H1 (cell line): ENCODE measurements around the gene ZHX3. TPM values are rescaled to one million over a fixed set of nuclear protein-coding genes. Genes with fewer than 3 reads are reported as not detected.

Source experiments
- CTCF ChIA-PET: fragments of 300-600 bp; sonication (Branson Sonifier 250); formaldehyde crosslinking; loops from one replicate; lab custom pipeline; 2021; ENCODE audit not compliant: partially characterized antibody; lab: Charles Lee
- POLR2A ChIA-PET: fragments of 300-600 bp; sonication (Branson Sonifier 250); formaldehyde crosslinking; loops from one replicate; lab custom pipeline; 2021; ENCODE audit warnings: inconsistent platforms; ENCODE audit not compliant: partially characterized antibody; lab: Charles Lee
- DNase-seq, 2 experiments: peaks; one replicate each; pipeline versions ENCODE4 v3.0.0 to v3.0.0-alpha.2; 2010 to 2022; ENCODE audit warnings: low spot score in 2 of 2, low read depth in 1 of 2, mixed read lengths in 1 of 2
- FAIRE-seq: peaks from 2 replicates; lab custom pipeline; 2011; peaks lifted over from hg19 to GRCh38; lab: Jason Lieb, UNC
- H2AFZ ChIP-seq: 2 replicates; pipeline ENCODE4 v1.8.1; 2012; ENCODE audit warnings: low read length, inconsistent platforms
- H2AK5ac ChIP-seq: 2 replicates; pipeline ENCODE4 v1.6.1; 2013; ENCODE audit warnings: low read depth, low read length
- H2BK120ac ChIP-seq: replicated peaks from 2 replicates; pipeline ENCODE3; 2013; ENCODE audit warnings: low read depth, low read length, inconsistent platforms
- H2BK12ac ChIP-seq: 2 replicates; pipeline ENCODE4 v1.6.1; 2013; ENCODE audit warnings: low read depth, low read length
- H2BK15ac ChIP-seq: 2 replicates; pipeline ENCODE4 v1.6.1; 2013; ENCODE audit warnings: low read length
- H2BK20ac ChIP-seq: 2 replicates; pipeline ENCODE4 v1.6.1; 2013; ENCODE audit warnings: low read length
- H2BK5ac ChIP-seq: 2 replicates; pipeline ENCODE4 v1.6.1; 2013; ENCODE audit warnings: low read depth, low read length
- H3K14ac ChIP-seq: 2 replicates; pipeline ENCODE4 v1.6.1; 2013; ENCODE audit warnings: inconsistent platforms; ENCODE audit not compliant: insufficient read length
- H3K18ac ChIP-seq: 2 replicates; pipeline ENCODE4 v1.6.1; 2013; ENCODE audit warnings: low read length; ENCODE audit errors: extremely low read depth
- H3K23ac ChIP-seq: 2 replicates; pipeline ENCODE4 v1.6.1; 2013; ENCODE audit warnings: inconsistent platforms; ENCODE audit not compliant: insufficient read length
- H3K23me2 ChIP-seq: 2 replicates; pipeline ENCODE4 v1.6.1; 2013; ENCODE audit warnings: low read depth, low read length
- H3K27ac ChIP-seq: 2 replicates; pipeline ENCODE4 v1.6.1; 2011; ENCODE audit warnings: low read depth, low read length, inconsistent platforms
- H3K27me3 ChIP-seq, 4 experiments: replicated peaks in 1 of 4; 1 replicate in 1 of 4; 2 replicates in 3 of 4; pipeline versions ENCODE4 v1.6.1 to v1.8.1; 2011 to 2013; ENCODE audit warnings: low read length in 3 of 4, mild to moderate bottlenecking in 3 of 4, inconsistent platforms in 2 of 4, mixed read lengths in 2 of 4, moderate library complexity in 1 of 4; ENCODE audit not compliant: control insufficient read depth in 3 of 4, insufficient read depth in 3 of 4; ENCODE audit errors: extremely low read depth in 1 of 4
- H3K36me3 ChIP-seq, 4 experiments: 2 replicates each; pipeline versions ENCODE4 v1.6.1 to v1.8.1; 2011 to 2013; ENCODE audit warnings: mild to moderate bottlenecking in 4 of 4, low read length in 3 of 4, moderate library complexity in 2 of 4, control low read depth in 1 of 4, inconsistent platforms in 1 of 4; ENCODE audit not compliant: insufficient read depth in 4 of 4, control insufficient read depth in 2 of 4
- H3K4ac ChIP-seq: replicated peaks from 2 replicates; pipeline ENCODE3; 2013; ENCODE audit warnings: low read length, low read depth, mixed read lengths, inconsistent platforms; ENCODE audit not compliant: insufficient read length
- H3K4me1 ChIP-seq, 4 experiments: replicated peaks in 1 of 4; 1 replicate in 1 of 4; 2 replicates in 3 of 4; pipeline versions ENCODE4 v1.6.1 to v1.8.1; 2011 to 2013; ENCODE audit warnings: low read length in 3 of 4, inconsistent platforms in 2 of 4, mixed read lengths in 1 of 4; ENCODE audit not compliant: insufficient read depth in 4 of 4, control insufficient read depth in 3 of 4
- H3K4me2 ChIP-seq, 2 experiments: 2 replicates each; pipeline versions ENCODE4 v1.6.1 to v1.8.1; 2011 to 2013; ENCODE audit warnings: low read depth in 2 of 2, low read length in 2 of 2, control low read depth in 1 of 2, inconsistent platforms in 1 of 2, mild to moderate bottlenecking in 1 of 2; ENCODE audit not compliant: insufficient read depth in 1 of 2
- H3K4me3 ChIP-seq, 4 experiments: fragments of 200-600, 300-600 bp in 1 of 4; sonication (generic), shearing (Covaris generic), sonication (Bioruptor Twin) in 1 of 4; 2 replicates each; pipeline versions ENCODE4 v1.5.1 to v1.8.1; 2011 to 2016; ENCODE audit warnings: low read length in 4 of 4, low read depth in 3 of 4, control low read depth in 2 of 4, inconsistent platforms in 2 of 4, mild to moderate bottlenecking in 2 of 4, mixed read lengths in 1 of 4, moderate library complexity in 1 of 4; ENCODE audit not compliant: insufficient read depth in 2 of 4; ENCODE audit errors: extremely low read depth in 1 of 4
- H3K56ac ChIP-seq: replicated peaks from 2 replicates; pipeline ENCODE3; 2013; ENCODE audit warnings: low read depth, mild to moderate bottlenecking, mixed read lengths, low read length, inconsistent platforms; ENCODE audit not compliant: insufficient read length
- H3K79me1 ChIP-seq: 2 replicates; pipeline ENCODE4 v1.6.1; 2013; ENCODE audit warnings: low read depth, low read length, control low read depth
- H3K79me2 ChIP-seq, 2 experiments: 2 replicates each; pipeline versions ENCODE4 v1.6.1 to v1.8.1; 2012 to 2013; ENCODE audit warnings: low read length in 2 of 2, mild to moderate bottlenecking in 2 of 2, inconsistent platforms in 1 of 2; ENCODE audit not compliant: insufficient read depth in 2 of 2, control insufficient read depth in 1 of 2
- H3K9ac ChIP-seq, 4 experiments: replicated peaks in 1 of 4; 1 replicate in 1 of 4; 2 replicates in 3 of 4; pipeline versions ENCODE4 v1.6.1 to v1.8.1; 2011 to 2013; ENCODE audit warnings: low read depth in 3 of 4, low read length in 3 of 4, control low read depth in 2 of 4, mild to moderate bottlenecking in 2 of 4, moderate library complexity in 2 of 4, inconsistent platforms in 1 of 4; ENCODE audit errors: extremely low read depth in 1 of 4
- H3K9me3 ChIP-seq, 2 experiments: 2 replicates each; pipeline versions ENCODE4 v1.6.1 to v1.8.1; 2012 to 2013; ENCODE audit warnings: mild to moderate bottlenecking in 2 of 2, moderate library complexity in 2 of 2, control low read depth in 1 of 2, inconsistent platforms in 1 of 2, low read depth in 1 of 2, low read length in 1 of 2, mixed read lengths in 1 of 2; ENCODE audit not compliant: insufficient read depth in 2 of 2
- H4K20me1 ChIP-seq, 2 experiments: replicated peaks in 1 of 2; 2 replicates each; pipeline versions ENCODE3 to v1.8.1; 2011 to 2013; ENCODE audit warnings: inconsistent platforms in 2 of 2, low read length in 2 of 2, mild to moderate bottlenecking in 1 of 2; ENCODE audit not compliant: insufficient read depth in 2 of 2, control insufficient read depth in 1 of 2
- H4K5ac ChIP-seq: 2 replicates; pipeline ENCODE4 v1.6.1; 2013; ENCODE audit warnings: low read length, low read depth, mixed read lengths, inconsistent platforms; ENCODE audit not compliant: insufficient read length
- H4K8ac ChIP-seq: 2 replicates; pipeline ENCODE4 v1.8.0; 2013; ENCODE audit warnings: mild to moderate bottlenecking, moderate library complexity, low read length, inconsistent platforms; ENCODE audit not compliant: insufficient read depth; ENCODE audit errors: extremely low read depth
- H4K91ac ChIP-seq: replicated peaks from 2 replicates; pipeline ENCODE3; 2013; ENCODE audit warnings: low read length, mixed read lengths, inconsistent platforms; ENCODE audit not compliant: insufficient read length
- MAFK ChIP-seq: IDR thresholded peaks from 2 replicates; pipeline ENCODE4 v1.6.1; 2012; ENCODE audit warnings: low read depth, mild to moderate bottlenecking, improper control_type of control experiment, low read length
- NANOG ChIP-seq: IDR thresholded peaks from 2 replicates; pipeline ENCODE4 v1.6.1; 2011; ENCODE audit warnings: low read length, low read depth, mild to moderate bottlenecking, inconsistent platforms; ENCODE audit not compliant: insufficient read depth, poor library complexity, severe bottlenecking
- RNF2 ChIP-seq: fragments of 200-900, 300-1000 bp; sonication (generic); IDR thresholded peaks from 2 replicates; pipeline ENCODE4 v1.7.1; 2016; ENCODE audit warnings: borderline replicate concordance, low read depth, mild to moderate bottlenecking, antibody characterized with exemption, low read length; ENCODE audit not compliant: poor library complexity, severe bottlenecking; ENCODE audit errors: missing control alignments
- SUZ12 ChIP-seq: fragments of 200-600 bp; sonication (generic); IDR thresholded peaks from 2 replicates; pipeline ENCODE4 v1.6.1; 2012; ENCODE audit warnings: mild to moderate bottlenecking, inconsistent platforms, low read length, moderate library complexity, mixed read lengths
- TAF7 ChIP-seq: optimal IDR thresholded peaks from 2 replicates; pipeline ENCODE3; 2011; ENCODE audit warnings: low read depth, mild to moderate bottlenecking, inconsistent platforms, low read length, moderate library complexity, borderline replicate concordance
- TCF12 ChIP-seq: IDR thresholded peaks from 2 replicates; pipeline ENCODE4 v1.6.1; 2011; ENCODE audit warnings: low read depth, mild to moderate bottlenecking, low read length
- WGBS, 2 experiments: shearing (Covaris generic) in 1 of 2; methylation state at CpG; one replicate each; pipeline versions ENCODE4 v1.1.6 to v1.1.7; 2013 to 2015; ENCODE audit warnings: low lambda C conversion rate in 2 of 2, mixed read lengths in 2 of 2, inconsistent platforms in 1 of 2, low coverage in 1 of 2, missing lambda C conversion rate in 1 of 2; ENCODE audit not compliant: insufficient replicate concordance in 2 of 2, insufficient coverage in 1 of 2, insufficient read length in 1 of 2; ENCODE audit errors: extremely low coverage in 1 of 2, missing lambda C conversion rate in 1 of 2; 5-methylcytosine and 5-hydroxymethylcytosine counted together
- polyA plus RNA-seq, 7 experiments: library from polyadenylated mRNA; depleted of rRNA in 3 of 7; stranded (reverse) in 5 of 7; unstranded in 2 of 7; fragments of >200 nt in 5 of 7; fragments of 200-250 nt in 2 of 7; gene quantifications; 1 replicate in 5 of 7; 2 replicates in 1 of 7; 4 replicates in 1 of 7; pipeline versions ENCODE4 v1.2.1 to v1.2.3, GENCODE V29; 2011 to 2013; ENCODE audit warnings: missing spikeins in 2 of 7, mixed read lengths in 2 of 7
- total RNA-seq: library from RNA; stranded (reverse); fragmentation: NEBNext Ultra II Directional; extraction: Animal tissue kit (Norgen Biotek cat#: 25700); gene quantifications from 2 replicates; pipeline ENCODE4 v1.2.1, GENCODE V29; 2021
- TF ChIP-seq, protein P1 (sequence below): IDR thresholded peaks from 2 replicates; pipeline ENCODE4 v1.6.1; 2012; ENCODE audit warnings: low read length, inconsistent platforms

Gene ZHX3
- total and polyA plus RNA-seq, 2 of the 8 experiments (the other 6 are each of a cell fraction or from before 2014, with no cell fraction given): 1.00 to 7.8 TPM

DNA sequence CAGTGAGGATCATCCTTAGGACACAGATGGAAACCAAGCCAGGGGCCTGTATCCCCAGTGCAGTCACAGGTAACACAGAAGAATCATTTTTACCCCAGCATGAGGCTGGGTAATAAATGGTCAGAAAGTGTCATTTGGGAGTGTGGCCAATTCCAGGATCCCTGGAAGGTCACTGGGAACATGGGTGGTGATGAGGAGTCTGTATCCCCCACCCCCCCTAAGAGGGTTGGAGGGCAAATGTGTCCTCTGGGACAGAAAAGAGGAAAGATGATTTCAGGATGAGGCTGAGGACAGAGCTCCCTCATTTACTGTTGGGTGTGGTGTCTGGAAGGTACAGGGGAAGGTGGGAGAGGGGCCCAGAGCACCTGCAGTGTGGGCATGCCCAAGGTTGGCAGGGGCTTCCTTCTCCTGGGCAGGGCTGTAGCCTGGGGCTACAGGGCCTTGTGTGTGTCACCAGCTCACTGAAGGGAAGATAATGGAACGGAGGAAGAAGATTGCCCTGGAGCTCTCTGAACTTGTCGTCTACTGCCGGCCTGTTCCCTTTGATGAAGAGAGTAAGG, 145.7 kb downstream of the ZHX3 start:
- Histone ChIP-seq H3K4me2 (no peak overlapping the region), H2BK12ac (no peak overlapping the region), H2BK5ac (no peak overlapping the region), H2BK15ac (no peak overlapping the region), H3K23me2 (no peaks in the 10 kb centered on the region), H3K14ac (no peak overlapping the region), H3K36me3 (peaks cover 41 to 80% (median 72%) of the 10 kb centered on the region in 4 experiments), H4K8ac (no peak overlapping the region), H2BK120ac (no peak overlapping the region), H3K27me3 (no peaks in the 10 kb centered on the region), H3K4me1 (no peaks in the 10 kb centered on the region), H2AK5ac (no peak overlapping the region), H4K20me1 (peaks cover 17 to 18% of the 10 kb centered on the region in 2 experiments), H4K91ac (no peak overlapping the region), H4K5ac (no peak overlapping the region), H3K18ac (no peak overlapping the region), H3K9ac (no peak overlapping the region), H3K56ac (no peak overlapping the region), H2AFZ (no peak overlapping the region), H3K79me1 (no peaks in the 10 kb centered on the region; the same call in 1 of the 2 replicates), H3K23ac (no peak overlapping the region), H3K4ac (no peak overlapping the region), H2BK20ac (no peak overlapping the region), H3K9me3 (no peaks in the 10 kb centered on the region), H3K4me3 (no peak overlapping the region), H3K27ac (no peak overlapping the region), H3K79me2 (no peaks in the 10 kb centered on the region)
- 90% methylated on average over 3 of the region's 3 CpGs; no CpG with 5 or more reads in 1 of the 2 experiments for WGBS, 2 experiments
- FAIRE-seq (no peak), DNase-seq (no peak)
- ChIA-PET CTCF (interaction anchor here (0.7 to 7.3 kb wide), 20 partner anchors 13 to 249 kb away, joined by 3 to 112 read pairs (median 6); partner anchors contain the start of gene LPIN3), POLR2A (interaction anchor here (1.3 to 1.6 kb wide), 4 partner anchors 9 to 140 kb away, joined by 3 to 4 read pairs (median 3); partner anchors contain the start of gene PLCG1)
- TF ChIP-seq, protein P1, sequence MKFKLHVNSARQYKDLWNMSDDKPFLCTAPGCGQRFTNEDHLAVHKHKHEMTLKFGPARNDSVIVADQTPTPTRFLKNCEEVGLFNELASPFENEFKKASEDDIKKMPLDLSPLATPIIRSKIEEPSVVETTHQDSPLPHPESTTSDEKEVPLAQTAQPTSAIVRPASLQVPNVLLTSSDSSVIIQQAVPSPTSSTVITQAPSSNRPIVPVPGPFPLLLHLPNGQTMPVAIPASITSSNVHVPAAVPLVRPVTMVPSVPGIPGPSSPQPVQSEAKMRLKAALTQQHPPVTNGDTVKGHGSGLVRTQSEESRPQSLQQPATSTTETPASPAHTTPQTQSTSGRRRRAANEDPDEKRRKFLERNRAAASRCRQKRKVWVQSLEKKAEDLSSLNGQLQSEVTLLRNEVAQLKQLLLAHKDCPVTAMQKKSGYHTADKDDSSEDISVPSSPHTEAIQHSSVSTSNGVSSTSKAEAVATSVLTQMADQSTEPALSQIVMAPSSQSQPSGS: no peak
- TF ChIP-seq TAF7: no peak
- TF ChIP-seq SUZ12: no peak
- TF ChIP-seq MAFK: no peak
- no peak for TF ChIP-seq RNF2
- no peak for TF ChIP-seq TCF12
- TF ChIP-seq NANOG: no peak
